GM18520 (cell line): ENCODE results near the gene SNAP47.
A peak's percentile ranks its signal among the peaks of the same experiment; 100 is the strongest.

ENCODE experiments used
- ATAC-seq: cut with Tn5 transposase; IDR thresholded peaks from one replicate; pipeline ENCODE4 v1.9.1; 2021; ENCODE audit not compliant: unreplicated experiment

SNAP47 gene

DNA sequence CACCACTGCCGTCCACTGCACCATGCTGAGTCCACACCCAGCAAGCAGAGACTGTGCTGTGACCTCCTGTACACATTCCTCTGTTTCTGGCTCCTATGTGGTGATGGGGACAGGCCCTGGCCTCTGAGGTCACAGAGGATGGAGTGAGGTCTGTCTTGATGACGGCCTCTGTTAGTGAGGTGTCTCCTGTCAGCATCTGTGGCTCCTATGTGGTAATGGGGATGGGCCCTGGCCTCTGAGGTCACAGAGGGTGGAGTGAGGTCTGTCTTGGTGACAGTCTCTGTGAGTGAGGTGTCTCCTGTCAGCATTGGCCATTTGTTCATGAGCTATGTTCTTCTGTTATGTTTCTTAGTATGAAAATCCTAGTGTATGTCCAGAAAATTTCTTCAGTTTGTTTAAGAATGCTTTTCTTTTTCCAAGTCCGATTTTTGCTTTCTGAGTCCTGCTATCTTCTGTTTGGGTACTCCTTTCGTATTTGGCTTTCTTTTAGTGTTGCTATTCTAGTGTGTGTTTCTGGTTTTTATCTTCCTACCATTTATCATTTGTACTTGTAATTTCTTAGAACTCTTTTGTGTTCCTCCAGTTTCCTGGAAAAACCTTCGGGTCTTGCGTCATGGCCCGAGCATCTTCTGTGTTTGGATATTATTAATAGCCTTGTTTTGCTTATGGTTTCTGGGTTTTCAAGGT lies 13.4 kb downstream of the SNAP47 start:
- no peak for ATAC-seq

DNA sequence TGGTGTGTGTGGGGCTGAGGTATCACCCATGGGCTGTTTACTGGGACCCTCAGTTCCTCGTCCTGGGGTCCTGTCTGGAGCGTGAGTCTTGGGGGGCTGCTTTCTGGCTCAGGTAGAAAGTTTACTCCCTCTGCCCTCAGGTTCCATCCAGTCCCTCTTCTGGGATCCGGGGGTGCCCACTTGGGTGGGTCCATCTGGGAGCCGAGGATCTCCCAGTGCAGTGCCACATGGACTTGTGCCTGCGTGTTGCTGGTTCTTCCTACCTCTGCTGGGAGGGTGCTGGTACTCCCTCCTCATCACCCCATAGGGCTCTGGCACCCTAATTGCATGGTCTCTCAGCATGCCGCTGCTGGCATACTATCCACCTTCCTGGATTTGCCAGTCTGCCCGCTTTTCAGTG lies 14.0 kb downstream of the SNAP47 start:
- ATAC-seq, result no peak

- no peak for ATAC-seq
Observed at GRCh38 chr1:227749916-227750710, 14.9 kb downstream of the SNAP47 start.

DNA sequence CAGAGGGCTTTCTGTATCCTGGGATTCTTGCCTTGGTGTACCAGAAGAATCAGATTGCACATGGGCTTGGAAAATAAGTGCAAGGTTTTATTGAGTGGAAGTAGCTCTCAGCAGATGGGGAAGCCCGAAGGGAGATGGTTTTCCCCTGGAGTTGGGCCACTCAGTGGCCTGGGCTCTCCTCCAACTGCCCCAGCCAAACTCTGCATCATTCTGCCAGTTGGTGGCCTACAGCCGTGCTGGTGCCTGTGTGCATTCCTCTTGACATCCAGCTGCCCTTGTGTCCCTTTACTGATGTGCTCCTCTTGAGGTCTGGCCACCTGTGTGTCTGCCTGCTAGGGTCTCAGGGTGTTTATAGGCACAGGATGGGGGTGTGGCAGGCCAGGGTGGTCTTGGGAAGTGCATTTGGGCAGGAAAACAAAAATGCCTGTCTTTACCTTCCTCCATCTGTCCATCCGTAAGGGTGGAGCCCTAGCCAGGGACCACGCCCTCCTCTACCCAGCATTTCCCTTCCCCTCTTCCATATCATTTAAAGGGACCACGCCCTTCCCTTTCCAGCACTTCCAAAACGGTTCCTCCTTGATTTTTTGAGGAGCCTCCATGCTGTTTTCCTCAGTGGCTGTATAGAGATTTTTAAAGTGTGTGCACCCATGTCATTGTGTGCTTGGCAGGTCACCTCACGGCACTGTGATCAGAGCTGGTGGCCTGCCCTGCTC lies 18.9 kb downstream of the SNAP47 start:
- ATAC-seq, result no peak

DNA sequence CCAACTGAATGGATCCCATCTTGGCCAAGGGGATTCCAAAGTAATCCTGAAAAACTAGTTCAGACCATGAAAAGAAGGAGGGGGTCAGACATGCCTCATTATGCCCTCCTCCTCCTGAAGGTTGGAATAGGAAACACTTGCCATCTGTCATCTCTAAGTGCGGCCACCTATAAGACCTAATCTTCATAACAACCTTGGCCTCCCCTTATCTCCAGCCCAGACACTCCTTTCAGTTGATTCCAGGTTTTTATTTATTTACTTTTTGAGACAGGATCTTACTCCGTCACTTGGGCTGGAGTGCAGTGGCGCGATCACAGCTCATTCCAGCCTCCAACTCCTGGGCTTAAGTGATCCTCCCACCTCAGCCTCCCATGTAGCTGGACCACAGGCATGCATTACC lies 19.7 kb downstream of the SNAP47 start:
- ATAC-seq, result no peak

DNA sequence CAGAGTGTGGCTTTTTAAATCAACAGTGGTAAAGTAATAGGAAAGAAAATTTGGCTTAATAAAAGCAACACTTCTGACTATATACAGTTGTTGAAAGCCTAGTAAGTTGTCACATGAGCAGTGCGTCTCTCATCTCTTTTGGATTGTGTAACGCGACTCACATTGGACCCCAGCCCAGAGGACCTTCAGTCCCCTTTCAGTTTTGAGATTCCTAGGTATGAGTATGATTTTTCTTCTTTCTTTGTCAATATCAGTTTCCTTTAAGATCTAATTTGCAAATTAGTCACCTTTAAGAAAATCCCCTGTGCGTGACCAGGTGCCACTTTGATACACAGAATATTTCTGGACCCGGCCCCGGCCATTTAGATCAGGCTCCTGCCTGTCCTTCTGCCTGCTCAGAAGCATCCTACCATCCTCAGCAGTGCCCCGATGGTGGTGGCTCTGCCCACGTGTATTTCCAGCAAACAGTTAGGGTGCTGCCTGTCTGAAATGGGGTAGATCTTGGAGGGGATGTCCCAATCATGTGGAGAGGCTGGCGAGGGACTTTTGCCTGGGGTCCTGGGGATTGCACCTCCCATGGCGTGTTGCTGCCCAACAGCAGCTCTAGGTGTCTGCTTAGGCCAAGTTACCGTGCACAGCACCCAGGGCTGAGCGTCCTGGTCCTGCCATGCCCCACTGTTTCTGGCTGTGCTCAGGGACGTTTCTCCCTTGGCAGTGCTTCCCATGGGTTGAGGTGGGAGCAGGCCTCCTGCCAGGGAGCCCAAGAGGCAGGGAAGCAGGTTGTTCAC lies 21.1 kb downstream of the SNAP47 start:
- no peak for ATAC-seq

GRCh38 chr1:227757781-227758180 lies 22.5 kb downstream of the SNAP47 start:
- no peak for ATAC-seq

- ATAC-seq, result peak; percentile 34
Observed at GRCh38 chr1:227758366-227758765, 23.1 kb downstream of the SNAP47 start.

DNA sequence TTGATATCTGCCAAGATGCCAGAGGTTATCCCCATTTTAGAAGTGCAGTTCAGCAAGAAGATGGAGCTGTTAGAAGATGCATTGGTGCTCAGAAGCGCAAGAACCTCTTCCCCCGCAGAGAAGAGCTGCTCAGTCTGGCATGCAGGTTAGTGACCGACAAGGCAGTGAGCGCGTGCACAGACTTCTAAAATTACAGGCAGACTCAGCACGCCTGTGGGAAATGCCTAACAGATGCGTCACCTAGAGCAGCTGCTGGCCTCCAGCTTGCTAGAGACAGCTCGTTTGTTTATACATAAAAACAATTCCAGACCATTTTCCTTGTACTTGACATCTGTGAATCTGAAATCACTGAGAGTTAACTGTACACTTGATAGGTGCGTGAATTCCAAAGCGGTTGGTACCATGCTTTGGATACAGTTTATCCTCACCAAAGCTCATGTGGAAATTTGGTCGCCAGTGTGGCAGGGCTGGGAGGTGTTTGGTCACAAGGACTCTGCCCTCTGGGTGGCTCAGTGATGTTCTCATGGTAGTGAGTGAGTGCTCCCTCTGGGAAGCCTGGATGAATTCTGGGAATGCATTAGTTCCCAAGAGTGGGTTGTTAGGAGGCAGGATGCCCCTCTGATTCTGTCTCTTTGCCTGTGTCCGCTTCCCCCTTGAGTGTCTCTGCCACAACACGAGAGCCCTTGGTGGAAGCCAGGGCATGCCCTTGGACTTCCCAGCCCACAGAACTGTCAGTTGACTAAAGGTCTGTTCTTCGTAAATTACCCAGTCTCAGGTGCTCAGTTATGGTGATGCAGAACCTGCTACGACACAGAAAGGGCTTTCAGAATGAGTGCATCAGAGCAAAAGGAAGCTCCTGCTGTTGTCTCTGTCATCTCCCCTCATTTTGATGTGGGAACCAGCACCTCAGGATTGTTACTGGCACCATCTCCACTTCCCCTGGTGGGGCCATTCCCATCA lies 24.4 kb downstream of the SNAP47 start:
- ATAC-seq, result no peak

GRCh38 chr1:227760377-227760776 lies 25.1 kb downstream of the SNAP47 start:
- no peak for ATAC-seq

DNA sequence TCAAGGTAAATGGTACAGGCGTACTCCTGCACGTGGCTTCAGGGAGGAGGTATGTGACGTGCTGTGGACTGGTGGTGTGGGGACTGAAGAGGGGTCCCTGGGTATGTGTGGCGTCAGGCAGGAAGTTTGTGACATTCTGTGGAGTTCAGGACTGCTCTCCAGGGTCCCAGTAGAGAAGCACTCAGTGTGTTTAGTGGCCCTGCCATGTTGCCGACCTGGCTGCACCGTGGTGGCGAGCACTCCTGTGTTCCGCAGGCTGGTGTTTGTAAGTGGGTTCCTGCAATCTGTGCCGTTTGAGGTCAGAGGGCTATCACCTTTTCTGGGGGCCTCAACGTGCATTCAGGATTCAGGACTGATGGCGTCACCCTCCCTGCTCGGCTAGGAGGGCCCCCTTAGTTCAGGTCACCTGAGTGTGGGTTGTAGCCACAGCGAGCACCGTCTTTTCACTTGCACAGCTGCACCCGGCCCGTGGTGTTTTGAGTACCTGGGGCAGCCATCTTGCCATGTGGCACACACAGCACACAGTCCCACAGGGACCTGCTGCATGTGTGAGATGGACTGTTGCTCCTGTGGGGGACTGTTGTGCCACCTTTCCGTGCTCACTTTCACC lies 26.5 kb downstream of the SNAP47 start:
- no peak for ATAC-seq

DNA sequence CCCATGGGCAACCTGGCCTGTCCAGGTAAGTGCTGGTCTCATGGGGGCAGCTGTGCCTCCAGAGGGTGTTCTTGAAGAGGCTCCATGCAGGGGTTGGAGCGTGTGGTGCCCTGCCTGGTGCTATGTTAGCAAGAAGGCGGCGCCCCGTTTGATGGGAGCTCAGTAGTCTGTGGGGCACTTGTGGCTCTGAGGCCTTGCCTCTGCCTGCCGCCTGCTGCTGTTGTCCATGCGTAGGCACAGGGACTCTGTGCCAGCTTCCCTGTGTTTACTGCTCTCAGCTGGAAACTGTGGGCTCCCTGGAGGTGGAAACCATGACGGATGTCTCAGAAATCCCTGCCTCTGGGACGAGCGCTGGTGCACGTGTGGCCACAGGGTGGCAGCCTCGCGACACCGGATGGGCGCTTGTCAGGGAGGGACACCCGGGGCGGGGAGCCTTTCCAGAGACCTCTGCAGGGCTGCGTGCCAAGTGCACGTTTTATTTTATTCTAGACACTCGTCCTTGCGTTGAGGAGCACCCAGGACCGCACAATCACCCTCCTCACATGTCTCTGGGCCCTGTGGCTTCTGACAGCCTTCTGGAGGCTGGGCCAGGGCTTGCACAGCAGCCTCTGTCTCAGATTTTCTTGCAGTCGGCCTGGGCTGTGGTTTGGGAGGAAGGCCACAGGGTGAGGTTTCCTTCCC lies 27.1 kb downstream of the SNAP47 start:
- ATAC-seq, result peak; percentile 41

DNA sequence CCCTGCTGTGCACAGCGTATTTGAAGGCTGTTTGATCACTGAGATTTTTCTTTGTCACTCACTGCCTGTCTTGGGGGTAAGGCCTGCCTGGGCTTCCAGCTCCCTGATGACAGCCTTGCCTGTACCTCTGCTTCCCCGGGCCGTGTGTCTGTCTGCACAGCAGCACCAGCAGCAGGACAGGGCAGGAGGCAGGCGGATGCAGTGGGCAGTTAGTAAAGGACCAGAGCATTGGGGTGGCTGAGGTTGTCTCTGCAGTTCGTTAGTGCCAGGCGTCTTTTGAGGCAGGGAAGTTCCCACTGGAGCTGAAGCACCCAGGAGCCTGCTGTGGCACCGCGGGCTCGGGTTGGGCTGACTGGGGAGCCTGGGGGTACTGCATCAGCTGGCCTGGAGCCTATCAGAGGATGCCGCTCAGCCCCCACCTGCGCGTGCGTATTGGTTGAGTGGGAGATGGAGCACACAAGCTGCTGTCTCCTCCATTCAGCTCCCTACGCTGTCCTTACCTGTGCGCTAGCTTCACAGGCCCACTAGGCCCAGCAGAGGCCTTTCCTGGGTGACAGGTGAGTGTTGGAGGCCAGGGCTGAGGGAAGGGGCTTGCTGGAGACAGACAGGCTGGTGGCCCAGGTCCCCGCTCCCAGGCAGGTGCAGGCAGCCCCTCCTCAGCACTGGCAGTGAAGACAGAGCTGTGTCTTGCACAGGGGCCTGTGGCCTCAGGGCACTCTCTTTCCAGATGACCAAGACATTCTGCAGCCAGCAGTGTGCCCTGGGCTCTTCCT lies 28.2 kb downstream of the SNAP47 start:
- no peak for ATAC-seq

GRCh38 chr1:227764019-227764391 lies 28.8 kb downstream of the SNAP47 start:
- no peak for ATAC-seq

- ATAC-seq, result no peak
Observed at GRCh38 chr1:227765261-227766014, 30.2 kb downstream of the SNAP47 start.

DNA sequence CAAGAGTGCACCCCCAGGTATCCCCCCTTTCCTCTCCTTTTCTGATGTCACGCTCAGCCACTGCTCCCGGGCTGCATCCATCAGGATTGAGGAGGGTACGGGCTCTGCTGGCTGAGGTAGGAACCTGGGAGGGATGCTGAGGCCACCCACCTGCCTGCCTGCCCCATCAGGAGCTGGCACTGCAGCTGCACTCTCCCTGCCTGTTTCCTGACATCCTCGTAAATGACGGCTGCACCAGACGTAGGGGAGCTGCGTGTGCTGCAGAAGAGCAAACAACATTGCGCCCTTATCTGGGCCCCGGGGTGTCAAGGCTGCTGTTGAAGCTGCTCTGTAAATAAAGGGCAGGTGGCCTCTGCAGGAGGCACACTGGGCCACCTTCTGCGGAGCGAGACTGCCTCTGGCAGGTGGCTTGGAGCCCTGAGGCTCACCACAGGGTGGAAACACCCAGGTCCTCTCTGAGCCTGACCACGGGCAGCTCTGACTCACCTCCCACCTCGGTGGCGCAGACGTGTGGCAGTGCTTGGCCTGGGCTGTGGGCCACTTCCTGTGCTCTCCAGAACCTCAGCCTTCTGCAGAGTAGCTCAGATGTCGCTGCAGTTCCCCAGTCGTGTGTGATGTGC lies 30.9 kb downstream of the SNAP47 start:
- no peak for ATAC-seq

GRCh38 chr1:227766653-227767277 lies 31.5 kb downstream of the SNAP47 start:
- no peak for ATAC-seq
